Measurements from ENCODE around the gene ZNF175.

DNA sequence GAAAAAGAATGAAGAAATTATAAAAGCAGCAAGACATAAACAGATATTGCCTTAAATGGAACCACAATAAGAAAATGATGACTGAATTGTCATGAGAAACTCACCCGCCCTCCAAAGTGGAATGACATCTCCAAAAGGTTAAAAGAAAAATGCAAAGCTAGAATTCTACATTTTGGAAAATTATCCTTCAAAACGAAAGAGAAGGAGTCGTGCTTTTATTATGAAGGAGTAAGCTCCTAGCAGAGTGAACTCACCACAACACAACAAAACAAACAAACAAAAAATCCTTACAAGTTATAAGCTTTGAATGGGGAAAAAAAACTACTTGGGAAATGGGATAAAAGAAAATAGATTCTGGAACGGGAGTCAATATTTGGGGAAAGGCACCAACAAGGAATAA is 68.8 kb downstream of the ZNF175 start:
- TF ChIP-seq, protein P1, sequence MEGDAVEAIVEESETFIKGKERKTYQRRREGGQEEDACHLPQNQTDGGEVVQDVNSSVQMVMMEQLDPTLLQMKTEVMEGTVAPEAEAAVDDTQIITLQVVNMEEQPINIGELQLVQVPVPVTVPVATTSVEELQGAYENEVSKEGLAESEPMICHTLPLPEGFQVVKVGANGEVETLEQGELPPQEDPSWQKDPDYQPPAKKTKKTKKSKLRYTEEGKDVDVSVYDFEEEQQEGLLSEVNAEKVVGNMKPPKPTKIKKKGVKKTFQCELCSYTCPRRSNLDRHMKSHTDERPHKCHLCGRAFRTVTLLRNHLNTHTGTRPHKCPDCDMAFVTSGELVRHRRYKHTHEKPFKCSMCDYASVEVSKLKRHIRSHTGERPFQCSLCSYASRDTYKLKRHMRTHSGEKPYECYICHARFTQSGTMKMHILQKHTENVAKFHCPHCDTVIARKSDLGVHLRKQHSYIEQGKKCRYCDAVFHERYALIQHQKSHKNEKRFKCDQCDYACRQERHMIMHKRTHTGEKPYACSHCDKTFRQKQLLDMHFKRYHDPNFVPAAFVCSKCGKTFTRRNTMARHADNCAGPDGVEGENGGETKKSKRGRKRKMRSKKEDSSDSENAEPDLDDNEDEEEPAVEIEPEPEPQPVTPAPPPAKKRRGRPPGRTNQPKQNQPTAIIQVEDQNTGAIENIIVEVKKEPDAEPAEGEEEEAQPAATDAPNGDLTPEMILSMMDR (conservative IDR thresholded peaks at IDR 0.05; ENCODE audit: low read length), result no peak
- TF ChIP-seq EZH2phosphoT487 (IDR thresholded peaks at IDR 0.05; ENCODE audit: borderline replicate concordance), result no peak

Measured in Loucy (cell line).